IPS-NIHi7 (cell line): Measurements from ENCODE around the gene PPP2R5A.
"Not testable (repeated sequence)": the region's sequence is repeated elsewhere in the genome, so short reads cannot be mapped to it uniquely, and the experiment has no call there.

Source experiments
- DNase-seq: peaks from one replicate; pipeline ENCODE4 v3.0.0; 2012; ENCODE audit warnings: mixed read lengths; ENCODE audit errors: extremely low spot score

Gene PPP2R5A

GRCh38 chr1:212267460-212267859, 17.8 kb upstream of the PPP2R5A start:
- DNase-seq: no peak

DNA sequence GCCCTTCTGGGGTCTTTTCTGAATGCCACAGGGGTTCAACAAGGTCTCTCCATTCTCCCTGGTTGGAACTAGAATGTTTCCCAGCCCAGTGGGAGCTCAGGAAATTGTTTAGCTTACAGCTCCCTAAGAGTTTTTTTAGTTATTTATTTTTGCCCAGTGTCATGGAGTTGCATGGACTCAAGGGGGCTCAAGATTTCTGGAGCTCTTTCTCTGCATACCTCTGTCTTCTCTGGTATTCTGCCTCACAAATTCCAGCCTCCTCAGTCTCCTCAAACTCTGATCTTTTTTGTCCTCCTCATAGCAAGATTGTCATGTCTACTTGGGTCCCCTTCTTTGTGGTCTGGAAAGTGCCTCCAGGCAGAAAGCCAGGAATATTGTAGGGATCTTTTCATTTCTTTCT, 15.9 kb upstream of the PPP2R5A start:
- DNase-seq: peak; percentile 35

DNA sequence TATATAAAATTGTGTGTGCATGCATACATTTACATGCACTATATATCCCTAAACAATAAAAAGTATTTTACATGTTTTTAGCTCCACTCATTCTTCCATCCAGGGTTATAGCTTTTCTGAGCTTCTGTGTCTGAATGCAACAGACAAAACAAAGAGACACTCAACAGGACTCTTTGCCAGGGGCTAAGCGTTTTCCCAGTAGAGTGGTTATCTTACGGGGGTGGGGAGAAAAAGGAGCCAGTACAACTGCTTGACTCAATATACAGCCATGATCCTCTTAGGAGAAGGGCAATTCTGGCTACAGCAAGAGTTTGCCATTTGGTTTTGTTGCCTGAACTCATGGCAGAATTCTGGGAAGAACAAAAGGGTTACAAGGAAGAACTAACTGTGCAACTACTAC, 14.6 kb upstream of the PPP2R5A start:
- no peak for DNase-seq

GRCh38 chr1:212271234-212271633, 14.0 kb upstream of the PPP2R5A start:
- no peak for DNase-seq

GRCh38 chr1:212271823-212272485, 13.3 kb upstream of the PPP2R5A start:
- no peak for DNase-seq

DNA sequence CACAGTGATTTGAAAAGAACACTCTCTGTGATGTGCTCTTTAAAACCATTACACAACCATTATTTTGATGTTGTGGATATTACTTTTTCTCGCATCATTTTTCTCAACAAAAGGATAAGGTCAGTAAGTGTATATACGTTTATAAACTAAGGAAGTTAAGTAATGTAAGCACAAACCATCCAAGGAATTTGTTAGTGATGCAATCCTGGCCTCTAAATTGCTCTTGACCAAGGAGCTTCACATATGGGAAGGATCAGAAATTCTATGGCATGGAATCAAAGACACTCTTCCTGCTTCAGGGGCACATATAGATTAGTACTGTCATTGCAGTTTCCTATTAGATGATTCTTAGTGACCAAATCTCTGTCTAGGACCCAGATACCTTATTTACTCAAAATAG, 3.6 kb upstream of the PPP2R5A start:
- no peak for DNase-seq

- DNase-seq: no peak
These were observed 1.5 kb upstream of the PPP2R5A start for GRCh38 chr1:212283741-212284140.

GRCh38 chr1:212284332-212284743, 872 bp upstream of the PPP2R5A start:
- DNase-seq: no peak

- peak; percentile 37 for DNase-seq
These were observed 710 bp downstream of the PPP2R5A start for GRCh38 chr1:212285685-212286555.

GRCh38 chr1:212286556-212287131, 1.4 kb downstream of the PPP2R5A start:
- no peak for DNase-seq

- DNase-seq: no peak
These were observed 2.2 kb downstream of the PPP2R5A start for GRCh38 chr1:212287261-212287895.

- not testable (repeated sequence) for DNase-seq
These were observed 2.8 kb downstream of the PPP2R5A start for GRCh38 chr1:212287995-212288394.

GRCh38 chr1:212288615-212289014, 3.4 kb downstream of the PPP2R5A start:
- DNase-seq: no peak

DNA sequence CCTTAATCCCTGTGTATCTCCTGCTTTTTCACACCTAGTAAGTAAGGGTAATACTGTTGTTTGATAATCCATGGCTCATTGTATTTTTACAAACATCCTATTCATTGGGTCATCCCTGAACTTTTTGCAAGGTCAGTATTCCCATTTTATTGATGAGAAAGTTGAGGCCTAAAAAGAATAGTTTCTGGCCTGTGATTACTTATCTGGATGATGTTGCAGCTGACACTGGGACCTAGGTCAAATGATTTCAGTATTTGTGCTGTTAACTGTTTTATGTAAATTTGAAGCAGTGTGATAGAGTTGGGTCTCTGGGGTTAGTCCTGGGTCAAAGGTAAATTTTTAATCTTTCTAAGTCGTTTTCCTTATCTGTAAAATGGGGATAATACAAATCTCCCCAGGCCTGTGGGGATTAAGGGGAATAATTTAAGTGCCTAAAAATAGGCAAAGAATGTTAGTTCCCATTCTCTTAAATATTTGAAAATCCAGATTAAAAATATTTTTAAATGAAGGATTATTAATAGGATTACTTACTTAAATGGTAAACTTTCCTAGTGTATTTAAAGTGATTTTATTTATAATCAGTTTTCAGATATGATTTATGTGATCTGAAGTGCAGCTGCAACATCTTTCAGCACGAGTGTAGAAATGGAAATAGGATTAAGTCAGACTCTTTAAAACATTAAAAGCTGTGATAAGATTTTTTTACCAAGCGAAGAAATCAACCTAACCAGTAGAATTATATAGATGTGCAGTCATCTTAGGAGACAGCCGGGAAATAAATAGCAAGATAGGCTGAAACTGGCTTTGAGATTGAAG, 4.3 kb downstream of the PPP2R5A start:
- no peak for DNase-seq

DNA sequence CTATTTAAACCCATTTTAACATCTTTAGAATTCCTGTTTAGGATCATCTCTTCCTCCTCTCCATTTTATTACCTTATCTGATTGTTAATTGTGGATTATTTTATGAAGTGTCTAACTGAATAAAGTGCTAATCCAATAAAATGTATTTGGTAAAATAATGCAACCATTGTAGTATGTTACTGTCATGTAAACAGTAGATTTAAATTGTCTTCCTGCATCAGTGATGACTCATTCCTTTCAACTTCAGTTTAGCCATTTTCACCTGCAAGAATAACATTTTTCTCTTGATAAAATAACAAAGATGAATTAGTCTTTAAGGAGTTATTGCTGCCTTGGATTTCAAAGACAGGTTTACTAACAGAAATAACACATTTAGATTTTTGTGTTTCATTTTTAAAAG, 5.4 kb downstream of the PPP2R5A start:
- no peak for DNase-seq

GRCh38 chr1:212291505-212292134, 6.4 kb downstream of the PPP2R5A start:
- DNase-seq: peak; percentile 52

DNA sequence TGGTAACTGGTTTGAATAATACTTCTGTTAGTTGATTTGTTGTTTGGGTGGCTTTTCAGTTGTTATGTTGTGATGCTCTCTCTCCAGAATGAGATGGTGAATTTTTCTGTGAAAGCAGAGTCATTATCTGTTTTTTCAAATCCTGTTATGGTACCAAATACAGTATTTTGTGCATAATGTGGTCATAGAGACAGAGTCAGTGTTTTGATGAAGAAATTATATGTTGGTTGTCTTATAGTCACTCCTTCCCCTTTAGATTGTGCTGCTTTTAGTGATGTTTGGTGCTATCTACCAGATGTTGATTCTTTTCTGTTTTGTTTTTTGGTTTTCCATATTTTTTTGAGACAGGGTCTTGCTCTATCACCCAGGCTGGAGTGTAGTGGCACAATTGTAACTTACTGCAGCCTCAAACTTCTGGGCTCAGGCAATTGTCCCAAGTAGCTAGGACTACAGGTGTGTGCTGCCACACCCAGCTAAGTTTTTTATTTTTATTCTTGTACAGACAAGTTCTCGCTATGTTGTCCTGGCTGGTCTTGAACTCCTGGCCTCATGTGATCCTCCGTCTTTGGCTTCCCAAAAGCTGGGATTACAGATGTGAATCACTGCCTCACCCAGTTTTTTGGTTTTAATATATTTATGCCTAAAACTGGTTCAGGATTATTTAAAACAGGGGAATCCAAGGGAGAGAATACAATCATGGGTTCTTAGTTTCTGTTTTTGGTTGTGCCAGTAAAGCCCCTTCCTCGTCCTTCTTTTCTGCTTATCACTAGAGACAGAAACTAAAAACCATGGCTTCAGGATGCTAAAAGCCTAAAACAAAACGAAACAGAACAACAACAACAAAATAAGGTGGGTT, 7.3 kb downstream of the PPP2R5A start:
- no peak for DNase-seq

DNA sequence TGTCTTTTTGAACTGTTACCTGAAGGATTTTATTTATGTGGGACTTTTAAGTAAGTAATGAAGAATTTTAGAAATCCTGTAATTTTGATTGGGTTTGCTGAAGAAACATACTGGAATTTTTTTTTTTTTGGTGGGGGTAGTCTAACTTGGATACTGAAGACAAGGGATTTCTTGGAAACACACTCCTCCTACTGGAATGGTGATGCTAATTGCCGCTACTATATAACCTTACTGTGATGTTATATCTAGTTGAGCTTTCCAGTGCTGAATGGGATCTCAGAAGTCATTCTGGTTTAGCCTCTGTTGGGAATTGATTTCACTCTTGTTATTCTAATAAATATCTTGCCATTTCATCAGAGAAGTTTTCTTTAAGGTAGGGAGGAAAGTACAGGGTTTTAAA, 8.4 kb downstream of the PPP2R5A start:
- no peak for DNase-seq

GRCh38 chr1:212294983-212295382, 9.8 kb downstream of the PPP2R5A start:
- DNase-seq: no peak

DNA sequence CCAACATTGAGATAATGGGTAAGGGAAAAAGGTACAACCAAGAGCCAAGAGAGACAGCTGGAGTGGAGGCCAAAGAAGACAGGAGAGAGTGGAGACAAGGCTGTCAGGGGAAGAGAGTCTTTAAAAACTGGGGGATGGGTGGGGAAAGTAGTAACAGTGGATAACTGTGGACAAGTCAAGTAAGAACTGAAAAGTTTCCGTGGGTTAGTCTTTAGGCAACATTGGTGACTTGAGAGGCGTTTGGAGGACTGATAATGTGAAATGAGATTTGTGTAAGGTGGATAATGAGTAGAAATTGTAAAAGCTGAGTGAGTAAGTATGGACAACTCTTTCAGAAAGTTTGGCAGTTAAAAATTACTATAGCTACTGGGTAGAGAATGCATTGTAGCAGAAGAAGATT, 10.4 kb downstream of the PPP2R5A start:
- DNase-seq: no peak
